GM19468 (cell line): ENCODE results near the gene INPPL1.
A peak's percentile ranks its signal among the peaks of the same experiment; 100 is the strongest.

Experiments
- ATAC-seq: cut with Tn5 transposase; IDR thresholded peaks from one replicate; pipeline ENCODE4 v1.9.1; 2021; ENCODE audit warnings: mild to moderate bottlenecking, moderate library complexity, moderate number of reproducible peaks; ENCODE audit not compliant: unreplicated experiment; ENCODE audit errors: extremely low read depth

The INPPL1 gene

DNA sequence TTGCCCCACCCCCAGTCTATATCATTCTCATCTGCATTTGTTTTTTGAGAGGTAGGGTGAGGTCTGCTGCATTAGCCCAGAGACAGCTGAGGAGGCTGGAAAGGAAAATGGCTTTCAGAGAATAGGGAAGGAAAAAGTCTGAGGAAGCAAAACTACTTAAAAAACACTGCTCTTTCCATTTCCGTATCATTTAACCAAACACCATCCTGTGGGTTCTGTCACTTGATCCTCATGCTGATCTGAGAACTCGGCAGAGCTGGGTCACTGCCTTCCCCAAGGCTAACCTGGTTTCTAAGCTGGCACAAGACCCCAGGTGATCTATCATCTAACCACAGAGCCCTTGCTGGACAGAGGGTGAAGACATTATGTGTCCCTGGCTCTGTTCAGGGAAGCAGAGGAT is 6.7 kb upstream of the INPPL1 start:
- ATAC-seq = no peak

GRCh38 chr11:72218251-72218745 is 6.3 kb upstream of the INPPL1 start:
- no peak for ATAC-seq

DNA sequence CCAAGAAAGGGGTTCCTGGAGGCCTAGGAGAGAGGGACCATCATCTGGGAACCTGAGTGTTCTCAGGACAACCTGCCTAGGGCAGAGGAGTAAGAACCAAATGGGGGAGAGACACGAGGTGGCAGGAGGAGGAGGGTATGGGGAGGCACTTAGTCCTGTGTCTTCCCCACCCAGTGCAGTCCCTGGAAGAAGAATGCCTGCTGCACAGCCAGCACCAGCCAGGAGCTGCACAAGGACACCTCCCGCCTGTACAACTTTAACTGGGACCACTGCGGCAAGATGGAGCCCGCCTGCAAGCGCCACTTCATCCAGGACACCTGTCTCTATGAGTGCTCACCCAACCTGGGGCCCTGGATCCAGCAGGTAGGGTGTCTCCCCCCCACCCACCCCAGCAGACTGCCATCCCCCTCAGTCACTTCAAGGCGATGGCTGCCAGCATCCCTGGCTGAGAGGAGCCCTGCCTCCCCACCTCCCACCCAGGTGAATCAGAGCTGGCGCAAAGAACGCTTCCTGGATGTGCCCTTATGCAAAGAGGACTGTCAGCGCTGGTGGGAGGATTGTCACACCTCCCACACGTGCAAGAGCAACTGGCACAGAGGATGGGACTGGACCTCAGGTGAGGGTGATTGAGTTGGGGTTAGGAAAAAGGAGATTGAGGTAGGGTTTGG is 3.7 kb upstream of the INPPL1 start:
- no peak for ATAC-seq

GRCh38 chr11:72221386-72222075 is 3.0 kb upstream of the INPPL1 start:
- ATAC-seq = no peak

GRCh38 chr11:72222106-72222891 is 2.3 kb upstream of the INPPL1 start:
- no peak for ATAC-seq

DNA sequence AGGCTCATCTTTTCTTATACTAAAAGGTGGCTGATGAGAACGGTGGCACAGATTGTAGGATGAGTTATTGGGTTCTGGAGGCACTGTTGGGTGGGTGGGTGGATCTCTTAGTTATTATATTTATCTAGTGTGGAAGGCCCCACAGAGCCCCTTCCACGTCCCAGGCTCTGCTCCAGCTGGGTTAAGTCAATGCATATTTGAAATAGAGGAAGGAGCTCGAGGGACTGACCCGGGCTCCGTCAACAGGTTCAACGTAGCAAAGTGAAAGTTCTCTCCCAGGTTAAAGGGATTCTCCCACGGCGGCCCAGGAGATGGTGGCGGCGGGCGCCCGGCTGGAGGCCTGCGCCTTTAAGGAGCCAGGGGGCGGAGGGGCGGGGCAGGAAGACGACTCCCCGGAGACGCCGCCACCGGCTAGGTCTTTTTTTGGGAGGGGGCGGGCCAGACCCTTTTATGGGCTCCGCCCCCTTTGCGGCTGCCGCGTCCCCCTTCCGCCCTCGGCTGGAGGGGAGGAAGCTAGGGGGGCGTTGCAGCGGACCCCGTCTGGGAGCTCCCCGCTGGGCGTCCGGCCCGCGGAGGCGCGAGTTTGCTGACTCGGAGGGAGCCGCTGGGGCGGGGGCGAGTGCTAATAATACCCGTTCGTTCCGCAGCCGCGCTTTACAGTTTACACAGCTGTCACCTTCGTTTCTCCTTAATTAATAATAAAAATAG is 1.5 kb upstream of the INPPL1 start:
- ATAC-seq = peak; percentile 59

DNA sequence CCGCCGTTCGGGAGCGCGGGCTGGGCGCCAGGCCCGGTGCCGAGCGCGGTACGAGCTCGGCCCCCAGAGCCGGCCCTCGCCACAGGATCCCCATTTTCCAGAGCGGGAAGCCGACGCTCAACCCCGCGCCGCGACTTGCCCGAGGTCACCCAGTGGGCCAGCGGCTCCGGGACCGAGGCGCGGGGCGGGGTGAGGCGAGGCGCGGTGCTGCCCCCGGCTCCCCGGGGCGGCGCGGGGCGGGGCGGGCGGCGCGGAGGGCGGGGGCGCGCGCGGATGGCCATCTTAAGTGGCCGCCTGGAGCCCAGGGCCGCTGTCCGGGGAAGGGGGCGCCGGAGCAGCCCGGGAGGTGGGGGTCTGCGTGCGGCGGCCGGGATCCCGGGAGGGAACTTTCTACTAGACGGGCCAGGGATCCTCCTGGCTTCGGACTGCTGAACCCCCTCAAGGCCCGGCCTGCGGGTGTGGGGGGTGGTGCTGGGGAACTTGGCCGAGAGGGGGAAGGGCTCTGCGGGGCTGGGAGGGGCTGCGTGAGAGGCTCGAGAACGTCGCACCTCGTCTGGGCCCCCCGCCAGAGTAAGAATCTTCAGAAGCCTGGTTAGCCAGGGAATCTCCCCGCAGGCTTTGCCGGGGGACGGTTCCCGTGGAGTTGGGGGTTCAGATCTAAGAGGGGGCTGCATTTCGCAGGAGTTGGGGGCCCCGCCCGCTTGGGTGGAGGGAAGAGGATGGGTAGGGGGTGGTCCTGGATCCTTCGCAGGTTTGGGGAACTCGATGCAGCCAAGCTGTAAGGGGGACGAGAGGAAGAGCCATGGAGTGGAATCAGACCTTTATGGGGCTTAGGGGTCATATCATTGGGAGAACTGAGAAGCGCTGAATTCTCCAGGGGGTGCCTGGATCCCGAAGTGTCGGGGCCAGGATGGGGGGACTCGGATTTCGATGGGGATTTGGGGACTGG is 678 bp upstream of the INPPL1 start:
- ATAC-seq = peak; percentile 10

- no peak for ATAC-seq
Observed at GRCh38 chr11:72225411-72225951, 914 bp downstream of the INPPL1 start.

GRCh38 chr11:72226701-72227100 is 2.1 kb downstream of the INPPL1 start:
- ATAC-seq = no peak

DNA sequence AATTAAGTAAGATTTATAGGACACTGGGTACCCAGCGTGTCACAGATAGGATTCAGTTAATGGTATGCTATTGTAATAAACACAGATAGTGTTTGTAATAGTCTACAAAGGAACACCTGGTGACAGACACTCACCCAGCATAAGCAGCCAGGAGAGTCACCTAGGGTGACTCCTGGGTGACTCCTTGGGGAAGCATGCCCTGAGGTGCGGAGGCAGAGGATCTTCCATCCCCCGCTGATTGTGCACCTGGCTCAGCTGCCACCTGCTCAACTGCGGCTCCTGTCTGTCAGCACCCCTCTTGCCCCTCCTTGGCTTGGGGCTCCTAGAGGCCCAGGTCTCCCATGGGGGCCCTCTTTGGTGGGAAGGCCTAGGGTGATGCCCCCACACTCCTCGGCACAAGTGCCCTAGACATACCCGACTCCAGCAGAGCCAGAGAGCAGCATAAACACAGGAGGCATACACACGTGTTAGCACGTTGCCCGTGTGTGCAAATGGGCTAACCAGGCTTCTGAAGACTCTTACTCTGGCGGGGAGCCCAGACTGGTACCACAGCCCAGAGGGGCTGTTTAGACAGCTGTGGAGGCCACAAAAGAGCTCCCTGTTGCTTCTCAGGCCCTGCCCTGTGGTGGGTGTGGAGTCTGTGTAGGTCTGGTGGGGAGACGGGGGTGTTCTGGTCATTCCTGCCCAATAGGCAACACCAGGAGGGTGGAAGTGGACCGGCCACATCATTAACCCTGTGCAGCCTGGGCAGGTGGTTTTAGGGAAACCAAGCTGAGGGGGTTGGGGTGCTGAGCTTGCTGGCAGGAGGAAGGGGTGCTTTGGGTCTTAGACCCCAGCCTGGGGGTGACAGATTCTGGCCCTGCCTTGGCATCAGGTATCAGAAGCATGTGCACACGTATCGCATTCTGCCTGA is 3.0 kb downstream of the INPPL1 start:
- no peak for ATAC-seq

DNA sequence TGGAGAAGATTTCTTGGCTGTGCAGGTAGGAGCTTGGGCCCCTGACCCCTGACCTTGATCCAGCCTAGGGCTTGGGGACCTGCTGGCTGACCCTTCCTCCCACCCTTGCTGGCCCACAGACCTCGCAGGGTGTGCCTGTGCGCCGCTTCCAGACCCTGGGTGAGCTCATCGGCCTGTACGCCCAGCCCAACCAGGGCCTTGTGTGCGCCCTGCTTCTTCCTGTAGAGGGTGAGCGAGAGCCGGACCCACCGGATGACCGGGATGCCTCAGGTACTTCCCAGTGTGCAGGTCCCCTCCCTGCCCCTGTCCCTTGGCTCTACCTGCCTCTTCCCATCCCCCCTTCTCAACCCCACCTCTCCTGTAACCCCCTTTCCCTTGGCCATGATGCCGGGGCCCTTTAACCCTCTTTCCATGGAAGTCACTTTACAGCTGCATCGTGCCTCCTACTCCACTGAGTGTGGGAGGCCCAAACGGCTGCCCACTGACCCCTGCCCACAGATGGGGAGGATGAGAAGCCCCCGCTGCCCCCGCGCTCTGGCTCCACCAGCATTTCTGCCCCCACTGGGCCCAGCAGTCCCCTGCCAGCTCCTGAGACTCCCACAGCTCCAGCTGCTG is 3.8 kb downstream of the INPPL1 start:
- no peak for ATAC-seq

GRCh38 chr11:72228844-72229231 is 4.3 kb downstream of the INPPL1 start:
- no peak for ATAC-seq

- no peak for ATAC-seq
Observed at GRCh38 chr11:72229336-72229924, 4.9 kb downstream of the INPPL1 start.

GRCh38 chr11:72229925-72230763 is 5.6 kb downstream of the INPPL1 start:
- no peak for ATAC-seq

GRCh38 chr11:72230764-72231365 is 6.3 kb downstream of the INPPL1 start:
- no peak for ATAC-seq
